Measurements from ENCODE around the gene AGPAT3. TPM values are rescaled to one million over a fixed set of nuclear protein-coding genes. Genes with fewer than 3 reads are reported as not detected.
"Not testable (repeated sequence)": the region's sequence is repeated elsewhere in the genome, so short reads cannot be mapped to it uniquely, and the experiment has no call there.

The AGPAT3 gene
- polyA plus RNA-seq, 1 experiment, result 36.1 TPM

GRCh38 chr21:43842742-43843141, 22.3 kb upstream of the AGPAT3 start:
- H3K27ac ChIP-seq (ENCODE audit: low read depth, low read length), result no peak overlapping the region
- POLR2A ChIA-PET, result no interaction called here

GRCh38 chr21:43844906-43845305, 20.1 kb upstream of the AGPAT3 start:
- H3K4me3 ChIP-seq (ENCODE audit: low read depth, low read length); H3K9me3 ChIP-seq (ENCODE audit: control insufficient read depth, insufficient read depth, low read length); H3K27ac ChIP-seq (ENCODE audit: low read depth, low read length); DNase-seq (ENCODE audit: low read depth, low spot score); CTCF ChIA-PET; H3K27me3 ChIP-seq (ENCODE audit: control insufficient read depth, insufficient read depth, low read length): not testable (repeated sequence)
- POLR2A ChIA-PET, result interaction anchor here (0.6 kb wide), 1 partner anchor 29 kb away, joined by 3 read pairs; no protein-coding TSS in a partner anchor

More at GRCh38 chr21:43842742-43843141, 22.3 kb upstream of the AGPAT3 start:
- no peak overlapping the region for H3K4me3 ChIP-seq (ENCODE audit: low read depth, low read length)
- TF ChIP-seq CTCF (IDR thresholded peaks at IDR 0.05; ENCODE audit: low read depth, low read length), result no peak
- no peak for DNase-seq (ENCODE audit: low read depth, low spot score)
- CTCF ChIA-PET, result no interaction called here
- H3K9me3 ChIP-seq (ENCODE audit: control insufficient read depth, insufficient read depth, low read length), result no peaks in the 10 kb centered on the region; the same call in 1 of the 2 replicates
- H3K27me3 ChIP-seq (ENCODE audit: control insufficient read depth, insufficient read depth, low read length), result peaks cover 6% of the 10 kb centered on the region

- Histone ChIP-seq H3K9me3 (ENCODE audit: control insufficient read depth, insufficient read depth, low read length) (peaks cover 2% of the 10 kb centered on the region; the same call in 1 of the 2 replicates), H3K27ac (ENCODE audit: low read depth, low read length) (no peak overlapping the region), H3K4me3 (ENCODE audit: low read depth, low read length) (no peak overlapping the region), H3K27me3 (ENCODE audit: control insufficient read depth, insufficient read depth, low read length) (no peaks in the 10 kb centered on the region)
- no peak for DNase-seq (ENCODE audit: low read depth, low spot score)
- POLR2A ChIA-PET, result interaction anchor here (0.6 kb wide), 1 partner anchor 29 kb away, joined by 3 read pairs; no protein-coding TSS in a partner anchor
- CTCF ChIA-PET, result no interaction called here
- TF ChIP-seq CTCF (IDR thresholded peaks at IDR 0.05; ENCODE audit: low read depth, low read length), result no peak
These were observed 19.6 kb upstream of the AGPAT3 start for GRCh38 chr21:43845386-43845785.

- POLR2A ChIA-PET, result no interaction called here
- TF ChIP-seq CTCF (IDR thresholded peaks at IDR 0.05; ENCODE audit: low read depth, low read length), result no peak
- Histone ChIP-seq H3K4me3 (ENCODE audit: low read depth, low read length) (no peak overlapping the region), H3K27me3 (ENCODE audit: control insufficient read depth, insufficient read depth, low read length) (peaks cover 2% of the 10 kb centered on the region), H3K9me3 (ENCODE audit: control insufficient read depth, insufficient read depth, low read length) (peaks cover 2% of the 10 kb centered on the region; the same call in 1 of the 2 replicates), H3K27ac (ENCODE audit: low read depth, low read length) (no peak overlapping the region)
- CTCF ChIA-PET, result no interaction called here
- DNase-seq (ENCODE audit: low read depth, low spot score), result no peak
These were observed 18.6 kb upstream of the AGPAT3 start for GRCh38 chr21:43846430-43846829.

GRCh38 chr21:43847301-43847700, 17.7 kb upstream of the AGPAT3 start:
- TF ChIP-seq CTCF (IDR thresholded peaks at IDR 0.05; ENCODE audit: low read depth, low read length), result no peak
- no peak for DNase-seq (ENCODE audit: low read depth, low spot score)
- peaks cover 2% of the 10 kb centered on the region; the same call in 1 of the 2 replicates for H3K9me3 ChIP-seq (ENCODE audit: control insufficient read depth, insufficient read depth, low read length)
- CTCF ChIA-PET, result no interaction called here
- no peak overlapping the region for H3K4me3 ChIP-seq (ENCODE audit: low read depth, low read length)
- POLR2A ChIA-PET, result no interaction called here
- no peak overlapping the region for H3K27ac ChIP-seq (ENCODE audit: low read depth, low read length)
- H3K27me3 ChIP-seq (ENCODE audit: control insufficient read depth, insufficient read depth, low read length), result peaks cover 2% of the 10 kb centered on the region

Measured in AG04450 (cell line).